ENCODE measurements around the gene PTPN3. TPM values are rescaled to one million over a fixed set of nuclear protein-coding genes. Genes with fewer than 3 reads are reported as not detected.

Gene PTPN3
- total RNA-seq, 1 experiment from 2014 or later: 20.2 TPM

- no peak overlapping the region for H3K4me3 ChIP-seq
- no peak overlapping the region for H2AFZ ChIP-seq
- no peaks in the 10 kb centered on the region for H3K9me3 ChIP-seq (ENCODE audit: insufficient read depth, low read depth)
- H3K36me3 ChIP-seq (ENCODE audit: low read depth): peaks cover 28% of the 10 kb centered on the region
- ChIA-PET POLR2A (ENCODE audit: unreplicated experiment) (interaction anchor here (0.7 kb wide), 2 partner anchors 55 to 336 kb away, joined by 3 to 6 read pairs; no protein-coding TSS in a partner anchor), CTCF (no interaction called here)
- intact Hi-C loops (cut with micrococcal nuclease; ENCODE audit: unreplicated experiment): no loop called here
- DNase-seq: no peak
- H3K79me2 ChIP-seq (ENCODE audit: low read depth): peaks cover 56% of the 10 kb centered on the region
- peaks cover 5% of the 10 kb centered on the region; the same call in 1 of the 2 replicates for H3F3A ChIP-seq (ENCODE audit: insufficient read depth, low read depth)
- peaks cover 11% of the 10 kb centered on the region; the same call in 1 of the 2 replicates for H3K4me1 ChIP-seq (replicated peaks; ENCODE audit: insufficient read depth)
- H3K9me2 ChIP-seq (ENCODE audit: insufficient read depth): no peaks in the 10 kb centered on the region
- no peaks in the 10 kb centered on the region for H4K20me1 ChIP-seq (ENCODE audit: insufficient read depth)
- no peaks in the 10 kb centered on the region for H3K27me3 ChIP-seq (ENCODE audit: insufficient read depth, low read depth)
- H3K4me2 ChIP-seq: no peak overlapping the region
- BruUV-seq (replicated peaks): no TSS peak
- TF ChIP-seq CTCF (conservative IDR thresholded peaks at IDR 0.05) (no peak), EZH2 (IDR thresholded peaks at IDR 0.05; ENCODE audit: low read depth) (no peak)
- no peak overlapping the region for H3K27ac ChIP-seq
These were observed 34.0 kb downstream of the PTPN3 start for GRCh38 chr9:109463924-109464625.

- H2AFZ ChIP-seq: no peak overlapping the region
- peaks cover 31% of the 10 kb centered on the region for H3K36me3 ChIP-seq (ENCODE audit: low read depth)
- TF ChIP-seq EZH2 (IDR thresholded peaks at IDR 0.05; ENCODE audit: low read depth) (no peak), CTCF (conservative IDR thresholded peaks at IDR 0.05) (no peak)
- H3K79me2 ChIP-seq (ENCODE audit: low read depth): peaks cover 21% of the 10 kb centered on the region
- H4K20me1 ChIP-seq (ENCODE audit: insufficient read depth): no peaks in the 10 kb centered on the region
- peaks cover 6% of the 10 kb centered on the region; the same call in 1 of the 2 replicates for H3F3A ChIP-seq (ENCODE audit: insufficient read depth, low read depth)
- ChIA-PET CTCF (interaction anchor here (0.8 to 2.3 kb wide), 2 partner anchors 9 kb away, joined by 3 to 5 read pairs; no protein-coding TSS in a partner anchor), POLR2A (ENCODE audit: unreplicated experiment) (no interaction called here)
- BruUV-seq (replicated peaks): no TSS peak
- H3K4me3 ChIP-seq: no peak overlapping the region
- H3K4me1 ChIP-seq (replicated peaks; ENCODE audit: insufficient read depth): no peaks in the 10 kb centered on the region
- H3K27me3 ChIP-seq (ENCODE audit: insufficient read depth, low read depth): no peaks in the 10 kb centered on the region
- no peaks in the 10 kb centered on the region for H3K9me2 ChIP-seq (ENCODE audit: insufficient read depth)
- H3K4me2 ChIP-seq: no peak overlapping the region
- DNase-seq: no peak
- intact Hi-C loops (cut with micrococcal nuclease; ENCODE audit: unreplicated experiment): no loop called here
- H3K9me3 ChIP-seq (ENCODE audit: insufficient read depth, low read depth): no peaks in the 10 kb centered on the region
- no peak overlapping the region for H3K27ac ChIP-seq
These were observed 37.5 kb downstream of the PTPN3 start for GRCh38 chr9:109460576-109460975.

- Histone ChIP-seq H3K4me3 (no peak overlapping the region), H3F3A (ENCODE audit: insufficient read depth, low read depth) (peaks cover 12% of the 10 kb centered on the region), H3K4me1 (replicated peaks; ENCODE audit: insufficient read depth) (peaks cover 5% of the 10 kb centered on the region), H3K4me2 (no peak overlapping the region), H3K9me3 (ENCODE audit: insufficient read depth, low read depth) (no peaks in the 10 kb centered on the region), H4K20me1 (ENCODE audit: insufficient read depth) (no peaks in the 10 kb centered on the region), H3K79me2 (ENCODE audit: low read depth) (peaks cover 12% of the 10 kb centered on the region), H3K9me2 (ENCODE audit: insufficient read depth) (no peaks in the 10 kb centered on the region), H3K27ac (no peak overlapping the region), H2AFZ (no peak overlapping the region), H3K27me3 (ENCODE audit: insufficient read depth, low read depth) (no peaks in the 10 kb centered on the region), H3K36me3 (ENCODE audit: low read depth) (peaks cover 31% of the 10 kb centered on the region)
- no TSS peak for BruUV-seq (replicated peaks)
- DNase-seq: no peak
- ChIA-PET POLR2A (ENCODE audit: unreplicated experiment) (interaction anchor here (0.6 kb wide), 1 partner anchor 36 kb away, joined by 4 read pairs; no protein-coding TSS in a partner anchor), CTCF (interaction anchor here (0.6 to 2.3 kb wide), 2 partner anchors 11 to 1693 kb away, joined by 4 to 5 read pairs; no protein-coding TSS in a partner anchor)
- TF ChIP-seq EZH2 (IDR thresholded peaks at IDR 0.05; ENCODE audit: low read depth): no peak
- no peak for TF ChIP-seq CTCF (conservative IDR thresholded peaks at IDR 0.05)
- intact Hi-C loops (cut with micrococcal nuclease; ENCODE audit: unreplicated experiment): no loop called here
These were observed 38.7 kb downstream of the PTPN3 start for GRCh38 chr9:109459423-109459822.
